GM12872 (cell line): Measurements from ENCODE around the gene HEATR3.

Experiments
- TF ChIP-seq, protein P1 (sequence below): IDR thresholded peaks from 3 replicates; pipeline ENCODE4 v1.5.1; 2011; ENCODE audit warnings: low read depth, mild to moderate bottlenecking, low read length, moderate library complexity; ENCODE audit not compliant: insufficient read depth

Gene HEATR3

DNA sequence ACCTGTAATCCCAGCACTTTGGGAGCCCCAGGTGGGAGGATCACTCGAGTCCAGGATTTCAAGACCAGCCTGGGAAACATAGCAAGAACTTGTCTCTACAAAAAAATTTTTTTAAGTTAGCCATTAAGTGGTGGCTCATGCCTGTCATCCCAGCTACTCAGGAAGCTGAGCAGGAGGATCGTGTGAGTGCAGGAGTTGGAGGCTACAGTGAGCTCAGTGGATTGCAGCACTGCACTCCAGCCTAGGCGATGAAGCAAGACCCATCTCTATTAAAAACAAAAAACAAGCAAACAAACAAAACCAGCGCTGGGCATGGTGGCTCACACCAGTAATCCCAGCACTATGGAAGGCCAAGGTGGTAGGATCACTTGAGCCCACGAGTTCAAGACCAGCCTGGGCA lies 38.0 kb downstream of the HEATR3 start:
- TF ChIP-seq, protein P1, sequence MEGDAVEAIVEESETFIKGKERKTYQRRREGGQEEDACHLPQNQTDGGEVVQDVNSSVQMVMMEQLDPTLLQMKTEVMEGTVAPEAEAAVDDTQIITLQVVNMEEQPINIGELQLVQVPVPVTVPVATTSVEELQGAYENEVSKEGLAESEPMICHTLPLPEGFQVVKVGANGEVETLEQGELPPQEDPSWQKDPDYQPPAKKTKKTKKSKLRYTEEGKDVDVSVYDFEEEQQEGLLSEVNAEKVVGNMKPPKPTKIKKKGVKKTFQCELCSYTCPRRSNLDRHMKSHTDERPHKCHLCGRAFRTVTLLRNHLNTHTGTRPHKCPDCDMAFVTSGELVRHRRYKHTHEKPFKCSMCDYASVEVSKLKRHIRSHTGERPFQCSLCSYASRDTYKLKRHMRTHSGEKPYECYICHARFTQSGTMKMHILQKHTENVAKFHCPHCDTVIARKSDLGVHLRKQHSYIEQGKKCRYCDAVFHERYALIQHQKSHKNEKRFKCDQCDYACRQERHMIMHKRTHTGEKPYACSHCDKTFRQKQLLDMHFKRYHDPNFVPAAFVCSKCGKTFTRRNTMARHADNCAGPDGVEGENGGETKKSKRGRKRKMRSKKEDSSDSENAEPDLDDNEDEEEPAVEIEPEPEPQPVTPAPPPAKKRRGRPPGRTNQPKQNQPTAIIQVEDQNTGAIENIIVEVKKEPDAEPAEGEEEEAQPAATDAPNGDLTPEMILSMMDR: no peak

DNA sequence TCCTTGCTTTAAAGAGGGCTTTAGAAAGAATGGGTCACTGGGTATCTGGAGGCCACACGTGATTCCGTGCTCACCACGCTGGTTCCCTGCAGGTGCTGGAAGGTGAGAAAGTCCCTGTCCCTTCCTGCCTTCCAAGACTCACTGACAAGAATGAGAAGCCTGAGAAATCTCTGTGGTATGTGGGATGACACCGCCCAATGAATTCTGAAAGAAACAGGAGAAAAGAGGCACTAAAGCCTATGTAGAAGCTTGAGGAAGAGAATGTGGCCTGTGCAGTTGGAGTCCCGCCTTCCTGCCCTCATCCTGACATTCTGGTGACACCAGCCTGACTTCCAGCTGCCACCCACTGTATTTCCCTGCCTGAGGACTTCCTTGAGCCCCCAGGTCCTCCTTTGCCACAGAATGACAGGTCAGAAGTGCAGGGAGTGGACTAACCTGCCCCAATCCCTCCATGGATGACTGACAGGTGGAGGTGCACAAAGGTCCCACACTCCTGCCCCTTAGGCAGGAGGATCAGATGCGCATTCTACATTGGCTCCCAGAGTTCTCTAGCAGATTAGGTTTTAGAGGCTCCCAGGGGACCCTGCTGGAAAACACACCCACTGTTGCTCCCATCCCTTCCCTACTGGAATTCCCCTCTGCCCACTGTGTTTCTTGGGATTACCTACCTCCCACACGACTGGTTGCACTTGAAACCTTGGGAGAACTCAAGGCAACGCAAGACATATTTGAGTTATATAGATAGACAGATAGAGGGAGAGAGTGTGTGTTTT lies 48.8 kb downstream of the HEATR3 start:
- TF ChIP-seq, protein P1: no peak

DNA sequence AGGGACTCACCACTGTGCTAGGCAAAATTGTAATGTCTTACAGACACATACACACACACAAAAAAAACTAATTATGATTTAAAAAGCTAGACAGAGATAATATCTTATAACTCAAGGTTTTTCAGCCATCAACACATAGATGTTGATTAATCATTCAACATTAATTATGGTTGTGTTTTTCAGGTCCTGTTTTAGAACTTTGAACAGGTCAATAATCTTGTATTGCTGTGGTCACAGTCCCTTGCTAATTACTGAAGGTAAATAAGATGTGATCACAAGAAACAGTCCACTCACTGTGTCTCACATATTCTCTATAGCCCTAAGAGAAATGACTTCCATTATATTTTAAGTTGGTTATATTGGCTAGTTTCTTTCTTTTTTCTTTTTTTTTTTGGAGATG lies 54.9 kb downstream of the HEATR3 start:
- TF ChIP-seq, protein P1: no peak

DNA sequence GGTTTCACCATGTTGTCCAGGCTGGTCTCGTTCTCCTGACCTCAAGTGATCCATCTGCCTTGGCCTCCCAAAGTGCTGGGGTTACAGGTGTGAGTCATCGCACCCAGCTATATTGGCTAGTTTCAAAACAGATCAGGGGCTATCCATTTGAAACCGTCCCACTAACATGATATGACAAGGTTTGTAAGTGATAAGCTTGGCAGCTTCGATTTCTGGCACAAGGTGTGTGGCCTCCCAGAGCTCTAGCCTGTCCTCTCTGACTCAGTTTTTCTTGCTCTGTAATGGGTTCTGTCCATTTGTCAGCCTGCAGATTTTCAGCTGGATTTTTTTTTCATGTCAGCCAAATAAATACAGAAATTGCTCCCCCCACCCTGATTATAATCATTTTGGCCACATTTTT lies 55.5 kb downstream of the HEATR3 start:
- TF ChIP-seq, protein P1: no peak

DNA sequence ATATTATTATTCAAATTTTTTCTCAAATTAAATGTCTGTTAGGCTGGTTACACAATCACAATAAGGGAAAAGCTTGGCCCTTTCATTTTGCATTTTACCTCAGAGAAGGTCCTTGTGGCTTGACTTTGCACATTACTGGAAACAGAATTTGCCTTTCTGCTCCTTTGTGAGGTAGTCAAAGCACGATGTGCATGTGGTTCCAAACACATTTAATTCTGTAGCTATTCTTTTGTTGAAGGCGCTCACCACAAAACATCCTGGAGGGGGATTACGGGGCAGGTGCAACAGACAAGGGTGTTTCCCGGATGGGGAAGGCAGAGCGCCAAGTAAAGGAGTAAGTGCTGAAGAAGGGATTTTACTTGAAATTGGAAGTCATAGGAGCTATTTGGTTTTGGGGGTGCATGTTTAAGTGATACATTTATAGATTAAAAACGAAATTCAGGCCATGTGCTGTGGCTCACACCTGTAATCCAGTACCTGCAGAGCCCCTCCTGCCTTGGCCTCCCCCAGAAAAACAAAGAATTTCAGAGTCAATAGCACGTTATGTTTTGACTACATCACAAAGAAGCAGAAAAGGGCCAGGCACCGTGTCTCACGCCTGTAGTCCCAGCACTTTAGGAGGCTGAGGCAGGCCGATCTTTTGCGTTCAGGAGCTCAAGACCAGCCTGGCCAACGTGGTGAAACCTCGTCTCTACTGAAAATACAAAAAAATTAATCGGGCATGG lies 56.1 kb downstream of the HEATR3 start:
- TF ChIP-seq, protein P1: no peak

DNA sequence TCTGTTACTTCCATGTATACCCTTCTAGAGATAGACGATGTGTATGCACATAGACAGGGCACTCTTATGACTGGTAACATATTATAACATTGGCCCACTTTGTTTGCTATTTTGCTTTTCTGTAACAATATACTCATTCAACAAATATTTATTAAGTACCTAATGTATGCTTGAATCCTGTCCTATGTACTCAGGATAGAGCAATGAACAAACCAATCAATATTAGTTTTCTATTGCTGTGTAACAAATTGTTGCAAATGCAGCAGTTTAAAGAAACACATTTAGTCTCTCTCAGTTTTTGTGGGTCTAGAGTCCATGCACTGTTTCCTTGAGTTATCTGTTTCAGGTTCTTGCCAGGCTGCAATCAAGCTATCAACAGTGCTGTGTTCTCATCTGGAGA lies 57.6 kb downstream of the HEATR3 start:
- TF ChIP-seq, protein P1: no peak

DNA sequence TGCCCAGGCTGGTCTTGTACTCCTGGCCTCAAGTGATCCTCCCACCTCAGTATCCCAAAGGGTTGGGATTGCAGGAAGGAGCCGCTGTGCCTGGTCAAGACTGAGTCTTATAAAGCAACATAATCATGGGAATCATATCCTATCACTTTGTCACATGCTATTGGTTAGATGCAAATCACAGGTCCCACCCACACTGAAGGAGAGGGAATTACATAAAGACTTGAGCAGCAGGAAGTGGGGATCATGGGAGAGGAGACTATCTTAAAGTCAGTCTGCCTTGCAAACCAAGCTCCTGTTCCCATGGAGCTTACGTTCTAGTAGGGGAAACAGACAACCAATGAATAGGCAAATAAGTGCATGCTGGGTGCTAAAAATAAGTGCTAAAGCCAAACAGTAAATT lies 59.0 kb downstream of the HEATR3 start:
- TF ChIP-seq, protein P1: no peak
